Stimulated activated CD8-positive, alpha-beta memory T cell treated with anti-CD3 and anti-CD28 coated beads, Interleukin-15, amount 100 ng/mL, for 24 hours (primary cell): ENCODE results near the gene ATOH7.
"Not testable (repeated sequence)": the region's sequence is repeated elsewhere in the genome, so short reads cannot be mapped to it uniquely, and the experiment has no call there.

Source experiments
- DNase-seq: peaks from one replicate; pipeline ENCODE4 v3.0.0-alpha.2; 2020; ENCODE audit warnings: low read depth

Gene ATOH7

GRCh38 chr10:68231817-68232251 is at the start of gene ATOH7:
Gene ATOH7, minus strand, starts transcription at chr10:68232113. Its CDS starts 436 bp downstream, at chr10:68231677.
- no peak for DNase-seq

- DNase-seq, result no peak
These were observed 48.8 kb upstream of the ATOH7 start for GRCh38 chr10:68280758-68281157.

GRCh38 chr10:68278906-68279753 is 47.2 kb upstream of the ATOH7 start:
- not testable (repeated sequence) for DNase-seq

- DNase-seq, result not testable (repeated sequence)
These were observed 45.9 kb upstream of the ATOH7 start for GRCh38 chr10:68277814-68278213.

GRCh38 chr10:68276224-68276623 is 44.3 kb upstream of the ATOH7 start:
- DNase-seq, result no peak

- DNase-seq, result no peak
These were observed 43.8 kb upstream of the ATOH7 start for GRCh38 chr10:68275600-68276126.

GRCh38 chr10:68272833-68273232 is 40.9 kb upstream of the ATOH7 start:
- no peak for DNase-seq

- no peak for DNase-seq
These were observed 39.4 kb upstream of the ATOH7 start for GRCh38 chr10:68271196-68271882.

- no peak for DNase-seq
These were observed 37.8 kb upstream of the ATOH7 start for GRCh38 chr10:68269562-68270290.

- no peak for DNase-seq
These were observed 29.4 kb upstream of the ATOH7 start for GRCh38 chr10:68261132-68261856.

GRCh38 chr10:68253346-68253745 is 21.4 kb upstream of the ATOH7 start:
- DNase-seq, result no peak

- DNase-seq, result no peak
These were observed 19.9 kb upstream of the ATOH7 start for GRCh38 chr10:68251625-68252495.

- no peak for DNase-seq
These were observed 19.2 kb upstream of the ATOH7 start for GRCh38 chr10:68251151-68251550.

GRCh38 chr10:68249297-68249696 is 17.4 kb upstream of the ATOH7 start:
- no peak for DNase-seq

GRCh38 chr10:68247931-68248330 is 16.0 kb upstream of the ATOH7 start:
- DNase-seq, result no peak

GRCh38 chr10:68246397-68246796 is 14.5 kb upstream of the ATOH7 start:
- DNase-seq, result not testable (repeated sequence)

GRCh38 chr10:68242051-68242450 is 10.1 kb upstream of the ATOH7 start:
- DNase-seq, result no peak

- DNase-seq, result no peak
These were observed 7.8 kb upstream of the ATOH7 start for GRCh38 chr10:68239596-68240150.

- DNase-seq, result no peak
These were observed 7.2 kb upstream of the ATOH7 start for GRCh38 chr10:68239069-68239468.

- no peak for DNase-seq
These were observed 6.5 kb upstream of the ATOH7 start for GRCh38 chr10:68238371-68238770.
